GM23338 (cell line): ENCODE results near the gene DRGX. TPM values are rescaled to one million over a fixed set of nuclear protein-coding genes. Genes with fewer than 3 reads are reported as not detected.

Experiments used
- ATAC-seq: fragments of 200-7000 bp; cut with Tn5 transposase; 3 replicates; pipeline ENCODE4 v1.9.1; 2020
- DNase-seq: peaks from one replicate; pipeline ENCODE4 v3.0.0-alpha.2; 2015; ENCODE audit warnings: low spot score
- H2AFZ ChIP-seq: fragments of 200-600 bp; sonication (generic); 2 replicates; pipeline ENCODE4 v1.8.0; 2016; ENCODE audit warnings: antibody characterized with exemption, mild to moderate bottlenecking, moderate library complexity
- H3F3A ChIP-seq: fragments of 200-600 bp; sonication (generic); replicated peaks from 2 replicates; pipeline ENCODE4 v1.8.0; 2017; ENCODE audit warnings: antibody characterized with exemption, mixed run types, low read depth
- H3K27ac ChIP-seq: fragments of 200-600 bp; sonication (generic); 2 replicates; pipeline ENCODE4 v1.6.1; 2016; ENCODE audit warnings: low read depth
- H3K27me3 ChIP-seq: fragments of 200-600 bp; sonication (generic); 2 replicates; pipeline ENCODE4 v1.8.0; 2016; ENCODE audit warnings: mild to moderate bottlenecking, mixed run types, moderate library complexity; ENCODE audit not compliant: insufficient read depth
- H3K36me3 ChIP-seq: fragments of 200-600 bp; sonication (generic); 2 replicates; pipeline ENCODE4 v1.8.0; 2016; ENCODE audit warnings: mild to moderate bottlenecking; ENCODE audit not compliant: insufficient read depth
- H3K4me1 ChIP-seq: fragments of 200-600 bp; sonication (generic); 2 replicates; pipeline ENCODE4 v1.8.0; 2016; ENCODE audit warnings: mild to moderate bottlenecking, moderate library complexity; ENCODE audit not compliant: insufficient read depth
- H3K4me2 ChIP-seq: fragments of 200-600 bp; sonication (generic); 2 replicates; pipeline ENCODE4 v1.7.1; 2017; ENCODE audit warnings: mixed run types
- H3K4me3 ChIP-seq: fragments of 200-600 bp; sonication (generic); 2 replicates; pipeline ENCODE4 v1.6.1; 2016; ENCODE audit warnings: mixed run types
- H3K79me2 ChIP-seq: fragments of 200-600 bp; sonication (generic); replicated peaks from 2 replicates; pipeline ENCODE4 v1.8.0; 2017; ENCODE audit warnings: mild to moderate bottlenecking; ENCODE audit not compliant: insufficient read depth
- H3K9me2 ChIP-seq: fragments of 200-600 bp; sonication (generic); 2 replicates; pipeline ENCODE4 v1.8.0; 2017; ENCODE audit not compliant: insufficient read depth
- H4K20me1 ChIP-seq: fragments of 200-600 bp; sonication (generic); replicated peaks from 2 replicates; pipeline ENCODE4 v1.8.0; 2017; ENCODE audit warnings: mild to moderate bottlenecking; ENCODE audit not compliant: insufficient read depth
- H3K27ac Mint-ChIP-seq: 2 replicates; pipeline ENCODE4 v1.8.0; 2020; ENCODE audit warnings: inconsistent platforms, mild to moderate bottlenecking, moderate library complexity, mixed read lengths
- H3K27me3 Mint-ChIP-seq: 3 replicates; pipeline ENCODE4 v1.8.0; 2022; ENCODE audit warnings: low read depth, mild to moderate bottlenecking, moderate library complexity, mixed read lengths, inconsistent platforms; ENCODE audit not compliant: insufficient read depth, poor library complexity
- H3K36me3 Mint-ChIP-seq: 3 replicates; pipeline ENCODE4 v1.8.0; 2021; ENCODE audit warnings: low read depth, mild to moderate bottlenecking, inconsistent platforms, moderate library complexity, mixed read lengths
- H3K4me1 Mint-ChIP-seq: 3 replicates; pipeline ENCODE4 v1.8.0; 2020; ENCODE audit warnings: mild to moderate bottlenecking, inconsistent platforms, mixed read lengths
- H3K4me3 Mint-ChIP-seq: 3 replicates; pipeline ENCODE4 v1.8.0; 2021; ENCODE audit warnings: moderate library complexity, mild to moderate bottlenecking, inconsistent platforms, mixed read lengths
- H3K9me3 Mint-ChIP-seq: 3 replicates; pipeline ENCODE4 v1.8.0; 2020; ENCODE audit warnings: moderate library complexity, mild to moderate bottlenecking, inconsistent platforms, mixed read lengths
- CREB1 ChIP-seq: fragments of 250-450 bp; sonication (Bioruptor Pico); IDR thresholded peaks from 2 replicates; pipeline ENCODE4 v1.5.0; 2020; ENCODE audit warnings: low read depth, mild to moderate bottlenecking, moderate library complexity
- ETS1 ChIP-seq: IDR thresholded peaks from 2 replicates; pipeline ENCODE4 v1.6.1; 2016; ENCODE audit warnings: antibody characterized with exemption
- EZH2 ChIP-seq: fragments of 200-600 bp; sonication (generic); IDR thresholded peaks from one replicate; pipeline ENCODE4 v1.8.0; 2017; ENCODE audit warnings: antibody characterized with exemption, mild to moderate bottlenecking, low read depth; ENCODE audit not compliant: unreplicated experiment
- JUNB ChIP-seq: IDR thresholded peaks from one replicate; pipeline ENCODE4 v1.6.1; 2016; ENCODE audit warnings: antibody characterized with exemption; ENCODE audit not compliant: unreplicated experiment
- NANOG ChIP-seq: IDR thresholded peaks from 2 replicates; pipeline ENCODE4 v1.6.1; 2016; ENCODE audit warnings: antibody characterized with exemption, borderline replicate concordance
- POLR2AphosphoS5 ChIP-seq: IDR thresholded peaks from 2 replicates; pipeline ENCODE4 v1.6.1; 2016; ENCODE audit warnings: antibody characterized with exemption, low read depth
- REST ChIP-seq: IDR thresholded peaks from one replicate; pipeline ENCODE4 v1.6.1; 2018; ENCODE audit warnings: antibody characterized with exemption; ENCODE audit not compliant: unreplicated experiment
- STAT1 ChIP-seq: IDR thresholded peaks from one replicate; pipeline ENCODE4 v1.6.1; 2016; ENCODE audit warnings: antibody characterized with exemption; ENCODE audit not compliant: unreplicated experiment
- polyA plus RNA-seq: library from polyadenylated mRNA; unstranded; fragments of >200 nt; fragmentation: Nextera tagmentation; extraction: Ambion mirVana; gene quantifications from 2 replicates; pipeline ENCODE4 v1.2.1, GENCODE V29; 2016
- total RNA-seq: library from RNA; depleted of rRNA; stranded (reverse); fragments of >200 nt; shearing (Covaris generic); gene quantifications from 2 replicates; pipeline ENCODE4 v1.2.3, GENCODE V29; 2014

The DRGX gene
- total and polyA plus RNA-seq, 2 experiments from 2014 or later, result not detected

- H3K27me3 ChIP-seq, result no peaks in the 10 kb centered on the region
Measured at GRCh38 chr10:49344840-49345239, 51.0 kb downstream of the DRGX start.

GRCh38 chr10:49338604-49339003 is 57.3 kb downstream of the DRGX start:
- Histone ChIP-seq H3K4me2 (no peak overlapping the region), H3K79me2 (no peaks in the 10 kb centered on the region), H2AFZ (no peak overlapping the region), H3K9me2 (no peaks in the 10 kb centered on the region; the same call in 1 of the 2 replicates), H4K20me1 (no peaks in the 10 kb centered on the region), H3K36me3 (no peaks in the 10 kb centered on the region), H3K27me3 (no peaks in the 10 kb centered on the region), H3F3A (no peaks in the 10 kb centered on the region), H3K27ac (no peak overlapping the region), H3K4me3 (no peak overlapping the region), H3K4me1 (no peaks in the 10 kb centered on the region)
- ATAC-seq (no peak), DNase-seq (no peak)
- no peak overlapping the region for H3K4me3 Mint-ChIP-seq
- no peak overlapping the region for H3K27ac Mint-ChIP-seq
- H3K9me3 Mint-ChIP-seq, result no peaks in the 10 kb centered on the region; the same call in 2 of the 3 replicates
- no peaks in the 10 kb centered on the region for H3K36me3 Mint-ChIP-seq
- no peaks in the 10 kb centered on the region; the same call in 2 of the 3 replicates for H3K4me1 Mint-ChIP-seq
- TF ChIP-seq ETS1 (no peak), NANOG (no peak), POLR2AphosphoS5 (no peak), REST (no peak), CREB1 (CRISPR knock-in tag) (no peak), EZH2 (no peak)
- H3K27me3 Mint-ChIP-seq, result peaks cover 5% of the 10 kb centered on the region

More at GRCh38 chr10:49344840-49345239, 51.0 kb downstream of the DRGX start:
- no peaks in the 10 kb centered on the region for H3K27me3 Mint-ChIP-seq
- no peak overlapping the region for H2AFZ ChIP-seq
- no peaks in the 10 kb centered on the region for H4K20me1 ChIP-seq
- no peak for ATAC-seq
- H3K9me2 ChIP-seq, result 0 out of 2 replicates have a peak, but pooled peaks cover 2% of the 10 kb centered on the region
- TF ChIP-seq STAT1 (no peak), REST (no peak), JUNB (no peak), CREB1 (CRISPR knock-in tag) (no peak)
- no peak for DNase-seq
- H3K27ac ChIP-seq, result no peak overlapping the region
- no peak overlapping the region for H3K4me3 ChIP-seq
- no peaks in the 10 kb centered on the region for H3K36me3 Mint-ChIP-seq
- H3K27ac Mint-ChIP-seq, result no peak overlapping the region
- H3K4me3 Mint-ChIP-seq, result no peak overlapping the region
- H3F3A ChIP-seq, result no peaks in the 10 kb centered on the region
- H3K9me3 Mint-ChIP-seq, result no peaks in the 10 kb centered on the region
- H3K4me1 Mint-ChIP-seq, result no peaks in the 10 kb centered on the region
- H3K4me1 ChIP-seq, result no peaks in the 10 kb centered on the region
- H3K4me2 ChIP-seq, result no peak overlapping the region
- no peaks in the 10 kb centered on the region for H3K36me3 ChIP-seq
- H3K79me2 ChIP-seq, result no peaks in the 10 kb centered on the region
